Measurements from ENCODE around the gene CD86. TPM values are rescaled to one million over a fixed set of nuclear protein-coding genes. Genes with fewer than 3 reads are reported as not detected.
"Not testable (repeated sequence)": the region's sequence is repeated elsewhere in the genome, so short reads cannot be mapped to it uniquely, and the experiment has no call there.

CD86 gene
- total RNA-seq, 1 donor from 2014 or later: 29.5 TPM

DNA sequence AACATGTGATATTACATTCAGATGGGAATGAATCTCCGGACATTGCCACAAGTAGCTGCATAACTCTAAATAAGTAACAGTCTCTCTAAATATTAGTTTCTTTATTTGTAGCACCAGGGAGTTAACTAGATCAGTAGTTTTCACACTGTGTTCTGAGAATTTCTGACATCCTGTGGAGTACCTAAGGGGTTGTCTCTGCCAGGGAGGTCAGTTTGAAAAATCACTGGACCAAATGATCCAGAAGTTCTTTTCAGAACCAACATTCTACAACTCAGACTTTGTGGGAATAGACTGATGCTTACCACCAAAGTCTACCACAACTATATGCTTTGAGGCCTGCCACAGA lies 24.1 kb upstream of the CD86 start:
- Histone ChIP-seq H3K36me3 (no peaks in the 10 kb centered on the region), H3K9me3 (no peaks in the 10 kb centered on the region), H3K4me1 (no peaks in the 10 kb centered on the region), H3K4me3 (no peak overlapping the region), H3K27me3 (ENCODE audit: low read depth) (no peaks in the 10 kb centered on the region), H3K27ac (no peak overlapping the region)
- ATAC-seq (no peak), DNase-seq (no peak)
- intact Hi-C loops (cut with DNase I): no loop called here
- TF ChIP-seq, protein P1, sequence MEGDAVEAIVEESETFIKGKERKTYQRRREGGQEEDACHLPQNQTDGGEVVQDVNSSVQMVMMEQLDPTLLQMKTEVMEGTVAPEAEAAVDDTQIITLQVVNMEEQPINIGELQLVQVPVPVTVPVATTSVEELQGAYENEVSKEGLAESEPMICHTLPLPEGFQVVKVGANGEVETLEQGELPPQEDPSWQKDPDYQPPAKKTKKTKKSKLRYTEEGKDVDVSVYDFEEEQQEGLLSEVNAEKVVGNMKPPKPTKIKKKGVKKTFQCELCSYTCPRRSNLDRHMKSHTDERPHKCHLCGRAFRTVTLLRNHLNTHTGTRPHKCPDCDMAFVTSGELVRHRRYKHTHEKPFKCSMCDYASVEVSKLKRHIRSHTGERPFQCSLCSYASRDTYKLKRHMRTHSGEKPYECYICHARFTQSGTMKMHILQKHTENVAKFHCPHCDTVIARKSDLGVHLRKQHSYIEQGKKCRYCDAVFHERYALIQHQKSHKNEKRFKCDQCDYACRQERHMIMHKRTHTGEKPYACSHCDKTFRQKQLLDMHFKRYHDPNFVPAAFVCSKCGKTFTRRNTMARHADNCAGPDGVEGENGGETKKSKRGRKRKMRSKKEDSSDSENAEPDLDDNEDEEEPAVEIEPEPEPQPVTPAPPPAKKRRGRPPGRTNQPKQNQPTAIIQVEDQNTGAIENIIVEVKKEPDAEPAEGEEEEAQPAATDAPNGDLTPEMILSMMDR (IDR thresholded peaks at IDR 0.05): no peak

DNA sequence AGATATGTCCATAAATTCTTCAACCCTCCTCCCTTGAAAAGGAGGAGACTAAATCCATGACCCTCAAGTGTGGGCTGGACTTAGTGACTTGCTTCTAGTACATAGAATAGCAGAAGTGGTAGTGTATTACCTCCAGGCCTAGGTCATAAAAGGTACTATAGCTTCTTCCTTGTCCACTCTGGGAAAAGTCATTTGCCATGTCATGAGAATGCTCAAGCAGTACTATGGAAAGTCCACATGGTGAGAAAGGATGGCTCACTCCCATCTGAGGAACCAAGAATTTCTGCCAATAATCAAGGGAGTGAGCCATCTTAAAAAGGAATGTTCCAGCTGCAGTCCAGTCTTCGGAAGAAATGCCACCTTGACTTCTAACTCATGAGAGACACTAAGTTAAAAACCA lies 22.6 kb upstream of the CD86 start:
- no peak overlapping the region for H3K27ac ChIP-seq
- ATAC-seq (no peak), DNase-seq (no peak)
- peaks cover 12% of the 10 kb centered on the region for H3K9me3 ChIP-seq
- intact Hi-C loops (cut with DNase I): no loop called here
- H3K4me1 ChIP-seq: no peaks in the 10 kb centered on the region
- TF ChIP-seq, protein P1 (IDR thresholded peaks at IDR 0.05): no peak
- no peaks in the 10 kb centered on the region for H3K36me3 ChIP-seq
- H3K4me3 ChIP-seq: no peak overlapping the region
- H3K27me3 ChIP-seq (ENCODE audit: low read depth): no peaks in the 10 kb centered on the region

DNA sequence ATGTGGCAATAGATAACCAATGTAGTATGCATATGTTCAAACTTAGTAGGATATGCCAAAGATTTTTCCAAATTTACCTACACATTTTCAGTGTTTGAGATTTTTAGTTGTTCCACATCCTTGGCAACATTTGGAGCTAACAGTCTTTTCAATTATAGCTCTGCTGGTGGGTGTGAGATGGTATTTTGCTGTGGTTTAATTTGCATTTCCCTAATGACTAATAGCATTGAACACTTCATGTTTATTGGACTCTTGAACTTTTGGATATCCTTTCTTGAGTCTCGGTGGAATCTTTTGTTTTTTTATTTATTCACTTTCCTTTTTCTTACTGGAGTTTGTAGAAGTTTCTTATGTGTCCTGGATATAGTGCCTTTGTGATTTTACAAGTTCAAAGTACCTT lies 22.1 kb upstream of the CD86 start:
- no peaks in the 10 kb centered on the region for H3K36me3 ChIP-seq
- no peak overlapping the region for H3K4me3 ChIP-seq
- intact Hi-C loops (cut with DNase I): no loop called here
- DNase-seq (no peak), ATAC-seq (no peak)
- peaks cover 12% of the 10 kb centered on the region for H3K9me3 ChIP-seq
- no peak overlapping the region for H3K27ac ChIP-seq
- TF ChIP-seq, protein P1 (IDR thresholded peaks at IDR 0.05): no peak
- no peaks in the 10 kb centered on the region for H3K27me3 ChIP-seq (ENCODE audit: low read depth)
- no peaks in the 10 kb centered on the region for H3K4me1 ChIP-seq

DNA sequence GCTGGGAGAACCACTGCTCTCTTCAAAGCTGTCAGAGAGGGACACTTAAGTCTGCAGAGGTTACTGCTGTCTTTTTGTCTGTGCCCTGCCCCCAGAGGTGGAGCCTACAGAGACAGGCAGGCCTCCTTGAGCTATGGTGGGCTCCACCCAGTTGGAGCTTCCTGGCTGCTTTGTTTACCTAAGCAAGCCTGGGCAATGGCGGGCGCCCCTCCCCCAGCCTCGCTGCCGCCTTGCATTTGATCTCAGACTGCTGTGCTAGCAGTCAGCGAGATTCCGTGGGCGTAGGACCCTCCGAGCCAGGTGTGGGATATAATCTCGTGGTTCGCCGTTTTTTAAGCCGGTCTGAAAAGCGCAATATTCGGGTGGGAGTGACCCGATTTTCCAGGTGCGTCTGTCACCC lies 7.9 kb upstream of the CD86 start:
- H3K9me3 ChIP-seq; DNase-seq; H3K4me3 ChIP-seq; H3K27me3 ChIP-seq (ENCODE audit: low read depth); ATAC-seq; intact Hi-C loops (cut with DNase I); H3K4me1 ChIP-seq; H3K27ac ChIP-seq; H3K36me3 ChIP-seq: not testable (repeated sequence)

DNA sequence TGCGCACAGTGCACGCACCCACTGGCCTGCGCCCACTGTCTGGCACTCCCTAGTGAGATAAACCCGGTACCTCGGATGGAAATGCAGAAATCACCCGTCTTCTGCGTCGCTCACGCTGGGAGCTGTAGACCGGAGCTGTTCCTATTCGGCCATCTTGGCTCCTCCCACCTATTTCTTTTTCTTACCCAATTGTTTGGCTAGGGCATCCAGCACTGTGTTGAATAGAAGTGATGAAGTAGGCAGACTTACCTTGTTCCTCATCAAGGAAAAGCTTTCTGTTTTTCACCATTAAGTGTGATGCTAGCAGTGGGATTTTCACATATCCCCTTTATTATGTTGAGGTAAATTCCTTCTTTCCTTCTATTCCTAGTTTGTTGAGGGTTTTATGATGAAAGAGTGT lies 7.4 kb upstream of the CD86 start:
- H3K36me3 ChIP-seq; H3K27me3 ChIP-seq (ENCODE audit: low read depth); DNase-seq; H3K4me1 ChIP-seq; ATAC-seq; H3K27ac ChIP-seq; H3K9me3 ChIP-seq; intact Hi-C loops (cut with DNase I); H3K4me3 ChIP-seq: not testable (repeated sequence)

DNA sequence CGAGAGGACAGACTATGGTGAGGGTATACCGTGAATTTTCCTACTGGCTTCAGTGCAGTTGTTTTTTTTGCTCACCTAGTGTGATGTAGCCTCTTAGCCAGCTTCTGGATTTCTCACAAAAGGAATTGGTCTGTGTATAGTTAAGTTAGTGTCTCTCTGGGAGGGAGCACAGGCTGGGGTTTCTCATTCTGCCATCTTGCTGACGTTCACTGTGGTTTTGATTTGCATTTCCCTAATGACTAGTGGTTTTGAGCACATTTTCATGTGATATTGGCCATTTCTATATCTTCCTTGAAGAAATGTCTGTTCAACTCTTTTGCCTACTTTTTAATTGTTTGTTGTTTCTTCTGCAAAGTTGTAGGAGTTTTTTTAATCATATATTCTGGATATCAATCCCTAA lies 2.2 kb upstream of the CD86 start:
- DNase-seq (no peak), ATAC-seq (no peak)
- Histone ChIP-seq H3K27me3 (ENCODE audit: low read depth) (no peaks in the 10 kb centered on the region), H3K36me3 (no peaks in the 10 kb centered on the region), H3K27ac (no peak overlapping the region), H3K4me3 (no peak overlapping the region), H3K4me1 (no peaks in the 10 kb centered on the region), H3K9me3 (no peaks in the 10 kb centered on the region)
- TF ChIP-seq, protein P1 (IDR thresholded peaks at IDR 0.05): no peak
- intact Hi-C loops (cut with DNase I): no loop called here

DNA sequence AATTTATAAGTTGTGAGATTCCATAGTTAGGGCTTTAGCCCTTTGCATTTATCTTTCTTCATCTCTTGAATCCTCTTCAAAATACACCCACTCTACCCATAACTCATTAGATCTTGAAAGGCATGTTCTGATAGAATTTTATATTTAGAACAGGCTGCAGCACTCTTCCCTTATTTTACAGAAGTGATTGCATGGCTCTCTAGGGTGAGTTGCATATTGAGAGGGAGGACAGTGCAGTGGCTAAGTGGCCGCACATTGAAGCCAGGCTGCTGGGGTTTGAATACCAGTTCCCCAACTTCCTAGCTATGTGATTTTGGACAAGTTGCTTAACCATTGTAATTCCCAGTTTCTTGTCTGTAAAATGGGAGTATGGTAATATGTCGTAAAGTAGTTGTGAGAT lies 2.5 kb downstream of the CD86 start:
- ATAC-seq: peak in 1 of 2 donors; percentile 34
- intact Hi-C loops (cut with DNase I): no loop called here
- Histone ChIP-seq H3K27ac (no peak overlapping the region), H3K27me3 (ENCODE audit: low read depth) (no peaks in the 10 kb centered on the region), H3K4me3 (no peak overlapping the region), H3K4me1 (no peaks in the 10 kb centered on the region), H3K36me3 (no peaks in the 10 kb centered on the region), H3K9me3 (no peaks in the 10 kb centered on the region)
- TF ChIP-seq, protein P1 (IDR thresholded peaks at IDR 0.05): no peak
- DNase-seq: no peak

Measured in lower lobe of right lung (tissue), 2 donors.